ENCODE data around the gene SRCAP. TPM values are rescaled to one million over a fixed set of nuclear protein-coding genes. Genes with fewer than 3 reads are reported as not detected.

Gene SRCAP
- total RNA-seq, 1 experiment from 2014 or later: 57.4 TPM

GRCh38 chr16:30715750-30716445, 16.9 kb downstream of the SRCAP start:
- POLR2A ChIA-PET: no interaction called here
- peaks cover 96% of the 10 kb centered on the region for H3K36me3 Mint-ChIP-seq (ENCODE audit: insufficient read depth, unreplicated experiment)
- H3K27ac Mint-ChIP-seq (ENCODE audit: unreplicated experiment): no peak overlapping the region

GRCh38 chr16:30720086-30720485, 21.1 kb downstream of the SRCAP start:
- Mint-ChIP-seq H3K27ac (ENCODE audit: unreplicated experiment) (no peak overlapping the region), H3K27me3 (ENCODE audit: insufficient read depth, unreplicated experiment) (no peaks in the 10 kb centered on the region), H3K4me1 (ENCODE audit: low read depth, unreplicated experiment) (peaks cover 17% of the 10 kb centered on the region), H3K36me3 (ENCODE audit: insufficient read depth, unreplicated experiment) (peaks cover 97% of the 10 kb centered on the region), H3K9me3 (ENCODE audit: unreplicated experiment) (no peaks in the 10 kb centered on the region), H3K4me3 (ENCODE audit: unreplicated experiment) (no peak overlapping the region)
- CTCF ChIA-PET: no interaction called here
- no peak overlapping the region for H3K4me3 ChIP-seq (ENCODE audit: low read depth, low read length)
- H3K9me3 ChIP-seq: no peaks in the 10 kb centered on the region
- no peaks in the 10 kb centered on the region for H3K4me1 ChIP-seq
- POLR2A ChIA-PET: no interaction called here
- no peaks in the 10 kb centered on the region for H3K27me3 ChIP-seq (replicated peaks; ENCODE audit: control insufficient read depth, insufficient read depth, low read length)
- intact Hi-C loops (cut with micrococcal nuclease; ENCODE audit: unreplicated experiment): no loop called here
- no peak for DNase-seq
- peaks cover 11% of the 10 kb centered on the region for H3K36me3 ChIP-seq (ENCODE audit: control insufficient read depth, insufficient read depth, low read length)
- TF ChIP-seq CTCF (IDR thresholded peaks at IDR 0.05; ENCODE audit: insufficient read depth in 1 of 2, low read depth in 1 of 2, low read length in 1 of 2, severe bottlenecking in 1 of 2, unreplicated experiment in 1 of 2): no peak
- no TSS peak for BruUV-seq (replicated peaks)

More at GRCh38 chr16:30715750-30716445, 16.9 kb downstream of the SRCAP start:
- no peak for TF ChIP-seq CTCF (IDR thresholded peaks at IDR 0.05; ENCODE audit: insufficient read depth in 1 of 2, low read depth in 1 of 2, low read length in 1 of 2, severe bottlenecking in 1 of 2, unreplicated experiment in 1 of 2)
- DNase-seq: no peak
- Mint-ChIP-seq H3K27me3 (ENCODE audit: insufficient read depth, unreplicated experiment) (no peaks in the 10 kb centered on the region), H3K9me3 (ENCODE audit: unreplicated experiment) (no peaks in the 10 kb centered on the region), H3K4me1 (ENCODE audit: low read depth, unreplicated experiment) (peaks cover 11% of the 10 kb centered on the region), H3K4me3 (ENCODE audit: unreplicated experiment) (no peak overlapping the region)
- peaks cover 2% of the 10 kb centered on the region; the same call in 1 of the 2 replicates for H3K36me3 ChIP-seq (ENCODE audit: control insufficient read depth, insufficient read depth, low read length)
- no peaks in the 10 kb centered on the region for H3K9me3 ChIP-seq
- H3K4me1 ChIP-seq: no peaks in the 10 kb centered on the region
- intact Hi-C loops (cut with micrococcal nuclease; ENCODE audit: unreplicated experiment): no loop called here
- H3K27me3 ChIP-seq (replicated peaks; ENCODE audit: control insufficient read depth, insufficient read depth, low read length): no peaks in the 10 kb centered on the region
- no peak overlapping the region for H3K4me3 ChIP-seq (ENCODE audit: low read depth, low read length)
- BruUV-seq (replicated peaks): no TSS peak
- CTCF ChIA-PET: no interaction called here

- intact Hi-C loops (cut with micrococcal nuclease; ENCODE audit: unreplicated experiment): no loop called here
- H3K9me3 ChIP-seq: no peaks in the 10 kb centered on the region
- POLR2A ChIA-PET: no interaction called here
- Mint-ChIP-seq H3K9me3 (ENCODE audit: unreplicated experiment) (no peaks in the 10 kb centered on the region), H3K36me3 (ENCODE audit: insufficient read depth, unreplicated experiment) (peaks cover 97% of the 10 kb centered on the region), H3K4me3 (ENCODE audit: unreplicated experiment) (no peak overlapping the region), H3K27ac (ENCODE audit: unreplicated experiment) (no peak overlapping the region), H3K4me1 (ENCODE audit: low read depth, unreplicated experiment) (peaks cover 14% of the 10 kb centered on the region), H3K27me3 (ENCODE audit: insufficient read depth, unreplicated experiment) (no peaks in the 10 kb centered on the region)
- BruUV-seq (replicated peaks): no TSS peak
- H3K4me1 ChIP-seq: no peaks in the 10 kb centered on the region
- peaks cover 11% of the 10 kb centered on the region for H3K36me3 ChIP-seq (ENCODE audit: control insufficient read depth, insufficient read depth, low read length)
- DNase-seq: no peak
- no peak for TF ChIP-seq CTCF (IDR thresholded peaks at IDR 0.05; ENCODE audit: insufficient read depth in 1 of 2, low read depth in 1 of 2, low read length in 1 of 2, severe bottlenecking in 1 of 2, unreplicated experiment in 1 of 2)
- H3K4me3 ChIP-seq (ENCODE audit: low read depth, low read length): no peak overlapping the region
- no peaks in the 10 kb centered on the region for H3K27me3 ChIP-seq (replicated peaks; ENCODE audit: control insufficient read depth, insufficient read depth, low read length)
- CTCF ChIA-PET: no interaction called here
Measured at GRCh38 chr16:30720694-30721093, 21.7 kb downstream of the SRCAP start.

Data from Caco-2 (cell line).